ENCODE results near the gene NRXN3.

Gene NRXN3

GRCh38 chr14:78863143-78863542 lies 693.0 kb downstream of the NRXN3 start:
- Mint-ChIP-seq H3K27me3 (no peaks in the 10 kb centered on the region), H3K36me3 (ENCODE audit: low read depth) (no peaks in the 10 kb centered on the region), H3K9me3 (peaks cover 8% of the 10 kb centered on the region), H3K4me1 (ENCODE audit: low read depth) (no peaks in the 10 kb centered on the region), H3K4me3 (no peak overlapping the region), H3K27ac (no peak overlapping the region)

- Mint-ChIP-seq H3K27ac (no peak overlapping the region), H3K4me3 (no peak overlapping the region), H3K27me3 (no peaks in the 10 kb centered on the region), H3K36me3 (ENCODE audit: low read depth) (no peaks in the 10 kb centered on the region), H3K4me1 (ENCODE audit: low read depth) (no peaks in the 10 kb centered on the region), H3K9me3 (peaks cover 7% of the 10 kb centered on the region)
These were observed 702.7 kb downstream of the NRXN3 start for GRCh38 chr14:78872837-78873236.

GRCh38 chr14:78873581-78873980 lies 703.4 kb downstream of the NRXN3 start:
- H3K4me1 Mint-ChIP-seq (ENCODE audit: low read depth), result no peaks in the 10 kb centered on the region
- H3K36me3 Mint-ChIP-seq (ENCODE audit: low read depth), result no peaks in the 10 kb centered on the region
- peaks cover 7% of the 10 kb centered on the region for H3K9me3 Mint-ChIP-seq
- no peak overlapping the region for H3K4me3 Mint-ChIP-seq
- H3K27ac Mint-ChIP-seq, result no peak overlapping the region
- H3K27me3 Mint-ChIP-seq, result no peaks in the 10 kb centered on the region

- Mint-ChIP-seq H3K27ac (no peak overlapping the region), H3K36me3 (ENCODE audit: low read depth) (no peaks in the 10 kb centered on the region), H3K4me1 (ENCODE audit: low read depth) (no peaks in the 10 kb centered on the region), H3K27me3 (no peaks in the 10 kb centered on the region), H3K9me3 (peaks cover 7% of the 10 kb centered on the region), H3K4me3 (no peak overlapping the region)
These were observed 704.9 kb downstream of the NRXN3 start for GRCh38 chr14:78875049-78875448.

- no peaks in the 10 kb centered on the region for H3K36me3 Mint-ChIP-seq (ENCODE audit: low read depth)
These were observed 715.7 kb downstream of the NRXN3 start for GRCh38 chr14:78885884-78886283.

GRCh38 chr14:78897443-78897842 lies 727.3 kb downstream of the NRXN3 start:
- H3K36me3 Mint-ChIP-seq (ENCODE audit: low read depth), result no peaks in the 10 kb centered on the region
- no peaks in the 10 kb centered on the region for H3K9me3 Mint-ChIP-seq
- H3K4me1 Mint-ChIP-seq (ENCODE audit: low read depth), result no peaks in the 10 kb centered on the region
- H3K27ac Mint-ChIP-seq, result no peak overlapping the region
- H3K4me3 Mint-ChIP-seq, result no peak overlapping the region
- no peaks in the 10 kb centered on the region for H3K27me3 Mint-ChIP-seq

More at GRCh38 chr14:78885884-78886283, 715.7 kb downstream of the NRXN3 start:
- Mint-ChIP-seq H3K4me3 (no peak overlapping the region), H3K27ac (no peak overlapping the region), H3K4me1 (ENCODE audit: low read depth) (no peaks in the 10 kb centered on the region), H3K27me3 (no peaks in the 10 kb centered on the region), H3K9me3 (peaks cover 11% of the 10 kb centered on the region)

- Mint-ChIP-seq H3K9me3 (peaks cover 9% of the 10 kb centered on the region), H3K4me1 (ENCODE audit: low read depth) (no peaks in the 10 kb centered on the region), H3K4me3 (no peak overlapping the region), H3K27me3 (peaks cover 9% of the 10 kb centered on the region), H3K27ac (no peak overlapping the region), H3K36me3 (ENCODE audit: low read depth) (no peaks in the 10 kb centered on the region)
These were observed 731.9 kb downstream of the NRXN3 start for GRCh38 chr14:78902010-78902623.

GRCh38 chr14:78904094-78904493 lies 733.9 kb downstream of the NRXN3 start:
- Mint-ChIP-seq H3K27ac (no peak overlapping the region), H3K4me3 (no peak overlapping the region), H3K4me1 (ENCODE audit: low read depth) (no peaks in the 10 kb centered on the region), H3K27me3 (peaks cover 9% of the 10 kb centered on the region), H3K9me3 (peaks cover 9% of the 10 kb centered on the region), H3K36me3 (ENCODE audit: low read depth) (no peaks in the 10 kb centered on the region)

GRCh38 chr14:78917462-78917861 lies 747.3 kb downstream of the NRXN3 start:
- H3K27ac Mint-ChIP-seq, result no peak overlapping the region
- H3K27me3 Mint-ChIP-seq, result peaks cover 17% of the 10 kb centered on the region
- peaks cover 8% of the 10 kb centered on the region for H3K9me3 Mint-ChIP-seq
- no peaks in the 10 kb centered on the region for H3K36me3 Mint-ChIP-seq (ENCODE audit: low read depth)
- H3K4me1 Mint-ChIP-seq (ENCODE audit: low read depth), result no peaks in the 10 kb centered on the region
- no peak overlapping the region for H3K4me3 Mint-ChIP-seq

- no peak overlapping the region for H3K4me3 Mint-ChIP-seq
- H3K36me3 Mint-ChIP-seq (ENCODE audit: low read depth), result no peaks in the 10 kb centered on the region
- H3K9me3 Mint-ChIP-seq, result no peaks in the 10 kb centered on the region
- no peaks in the 10 kb centered on the region for H3K4me1 Mint-ChIP-seq (ENCODE audit: low read depth)
- peaks cover 4% of the 10 kb centered on the region for H3K27me3 Mint-ChIP-seq
- H3K27ac Mint-ChIP-seq, result no peak overlapping the region
These were observed 751.7 kb downstream of the NRXN3 start for GRCh38 chr14:78921856-78922255.

- H3K4me3 Mint-ChIP-seq, result no peak overlapping the region
- no peaks in the 10 kb centered on the region for H3K4me1 Mint-ChIP-seq (ENCODE audit: low read depth)
- peaks cover 4% of the 10 kb centered on the region for H3K9me3 Mint-ChIP-seq
- H3K36me3 Mint-ChIP-seq (ENCODE audit: low read depth), result no peaks in the 10 kb centered on the region
- no peaks in the 10 kb centered on the region for H3K27me3 Mint-ChIP-seq
- H3K27ac Mint-ChIP-seq, result no peak overlapping the region
These were observed 757.1 kb downstream of the NRXN3 start for GRCh38 chr14:78927261-78927660.

- Mint-ChIP-seq H3K4me3 (no peak overlapping the region), H3K27ac (no peak overlapping the region), H3K36me3 (ENCODE audit: low read depth) (no peaks in the 10 kb centered on the region), H3K27me3 (no peaks in the 10 kb centered on the region), H3K4me1 (ENCODE audit: low read depth) (no peaks in the 10 kb centered on the region), H3K9me3 (peaks cover 4% of the 10 kb centered on the region)
These were observed 763.0 kb downstream of the NRXN3 start for GRCh38 chr14:78933166-78933565.

- no peaks in the 10 kb centered on the region for H3K36me3 Mint-ChIP-seq (ENCODE audit: low read depth)
- peaks cover 4% of the 10 kb centered on the region for H3K9me3 Mint-ChIP-seq
- H3K4me3 Mint-ChIP-seq, result no peak overlapping the region
- no peaks in the 10 kb centered on the region for H3K27me3 Mint-ChIP-seq
- H3K27ac Mint-ChIP-seq, result no peak overlapping the region
- H3K4me1 Mint-ChIP-seq (ENCODE audit: low read depth), result no peaks in the 10 kb centered on the region
These were observed 763.9 kb downstream of the NRXN3 start for GRCh38 chr14:78933948-78934524.

- peaks cover 4% of the 10 kb centered on the region for H3K27me3 Mint-ChIP-seq
These were observed 776.8 kb downstream of the NRXN3 start for GRCh38 chr14:78946949-78947348.

GRCh38 chr14:78947681-78948080 lies 777.5 kb downstream of the NRXN3 start:
- no peak overlapping the region for H3K4me3 Mint-ChIP-seq
- no peak overlapping the region for H3K27ac Mint-ChIP-seq
- no peaks in the 10 kb centered on the region for H3K9me3 Mint-ChIP-seq
- peaks cover 4% of the 10 kb centered on the region for H3K27me3 Mint-ChIP-seq
- H3K4me1 Mint-ChIP-seq (ENCODE audit: low read depth), result no peaks in the 10 kb centered on the region
- no peaks in the 10 kb centered on the region for H3K36me3 Mint-ChIP-seq (ENCODE audit: low read depth)

More at GRCh38 chr14:78946949-78947348, 776.8 kb downstream of the NRXN3 start:
- Mint-ChIP-seq H3K4me1 (ENCODE audit: low read depth) (no peaks in the 10 kb centered on the region), H3K9me3 (no peaks in the 10 kb centered on the region), H3K36me3 (ENCODE audit: low read depth) (no peaks in the 10 kb centered on the region), H3K27ac (no peak overlapping the region), H3K4me3 (no peak overlapping the region)

- H3K27ac Mint-ChIP-seq, result no peak overlapping the region
- no peaks in the 10 kb centered on the region for H3K9me3 Mint-ChIP-seq
- H3K4me1 Mint-ChIP-seq (ENCODE audit: low read depth), result no peaks in the 10 kb centered on the region
- no peaks in the 10 kb centered on the region for H3K36me3 Mint-ChIP-seq (ENCODE audit: low read depth)
- H3K27me3 Mint-ChIP-seq, result peaks cover 4% of the 10 kb centered on the region
- H3K4me3 Mint-ChIP-seq, result no peak overlapping the region
These were observed 780.5 kb downstream of the NRXN3 start for GRCh38 chr14:78950649-78951048.
